HepG2 (cell line): Measurements from ENCODE around the gene NOVA2. TPM values are rescaled to one million over a fixed set of nuclear protein-coding genes. Genes with fewer than 3 reads are reported as not detected.

Source experiments
- GLMP ChIP-seq: sonication (generic); formaldehyde crosslinking; IDR thresholded peaks from 2 replicates; pipeline ENCODE4 v1.9.0; 2021; ENCODE audit warnings: missing genetic modification reagents, mild to moderate bottlenecking, borderline replicate concordance
- GZF1 ChIP-seq: sonication (generic); formaldehyde crosslinking; IDR thresholded peaks from 2 replicates; pipeline ENCODE4 v1.5.1; 2020; ENCODE audit warnings: mild to moderate bottlenecking, missing genetic modification reagents
- HOXA9 ChIP-seq: sonication (generic); formaldehyde crosslinking; IDR thresholded peaks from 2 replicates; pipeline ENCODE4 v1.8.1; 2022; ENCODE audit warnings: missing genetic modification reagents, mild to moderate bottlenecking, moderate library complexity, borderline replicate concordance
- LBX2 ChIP-seq: sonication (generic); formaldehyde crosslinking; IDR thresholded peaks from 2 replicates; pipeline ENCODE4 v1.5.0; 2020; ENCODE audit warnings: missing genetic modification reagents, mild to moderate bottlenecking, borderline replicate concordance
- MXI1 ChIP-seq: IDR thresholded peaks from 3 replicates; pipeline ENCODE4 v1.6.1; 2012; ENCODE audit warnings: low read depth, low read length, inconsistent platforms, borderline replicate concordance
- PLRG1 ChIP-seq: fragments of 450-650 bp; conservative IDR thresholded peaks from 2 replicates; pipeline ENCODE4 v1.6.1; 2016
- SKIL ChIP-seq: sonication (generic); formaldehyde crosslinking; IDR thresholded peaks from 2 replicates; pipeline ENCODE4 v1.8.0; 2022; ENCODE audit warnings: missing genetic modification reagents, mild to moderate bottlenecking, moderate library complexity, borderline replicate concordance
- SMARCC2 ChIP-seq: fragments of 450-650 bp; IDR thresholded peaks from 2 replicates; pipeline ENCODE4 v1.6.1; 2017; ENCODE audit warnings: antibody characterized with exemption, mild to moderate bottlenecking
- THAP7 ChIP-seq: sonication (generic); formaldehyde crosslinking; IDR thresholded peaks from 2 replicates; pipeline ENCODE4 v1.8.1; 2023; ENCODE audit warnings: mild to moderate bottlenecking, missing genetic modification reagents
- U2AF2 ChIP-seq: fragments of 200-400 bp; formaldehyde crosslinking; IDR thresholded peaks from 2 replicates; pipeline ENCODE4 v1.6.1; 2017; ENCODE audit warnings: low read depth, mild to moderate bottlenecking, low read length
- ZBTB21 ChIP-seq: sonication (generic); formaldehyde crosslinking; IDR thresholded peaks from 2 replicates; pipeline ENCODE4 v1.4.0; 2020; ENCODE audit warnings: missing genetic modification reagents
- ZBTB46 ChIP-seq: sonication (generic); formaldehyde crosslinking; IDR thresholded peaks from 2 replicates; pipeline ENCODE4 v1.4.0; 2020; ENCODE audit warnings: mild to moderate bottlenecking, missing genetic modification reagents, borderline replicate concordance
- ZNF281 ChIP-seq: sonication (generic); formaldehyde crosslinking; IDR thresholded peaks from 2 replicates; pipeline ENCODE4 v1.4.0; 2020; ENCODE audit warnings: missing genetic modification reagents, borderline replicate concordance
- ZNF326 ChIP-seq: sonication (generic); formaldehyde crosslinking; IDR thresholded peaks from 2 replicates; pipeline ENCODE4 v1.4.0; 2020; ENCODE audit warnings: missing genetic modification reagents, borderline replicate concordance
- ZNF333 ChIP-seq: sonication (generic); formaldehyde crosslinking; IDR thresholded peaks from 2 replicates; pipeline ENCODE4 v1.4.0; 2020; ENCODE audit warnings: mild to moderate bottlenecking, missing genetic modification reagents, borderline replicate concordance
- ZNF530 ChIP-seq: sonication (generic); formaldehyde crosslinking; IDR thresholded peaks from 2 replicates; pipeline ENCODE4 v1.5.0; 2020; ENCODE audit warnings: low read depth, mild to moderate bottlenecking, missing genetic modification reagents
- ZNF576 ChIP-seq: sonication (generic); formaldehyde crosslinking; IDR thresholded peaks from 2 replicates; pipeline ENCODE4 v1.4.0; 2020; ENCODE audit warnings: mild to moderate bottlenecking, missing genetic modification reagents
- ZNF660 ChIP-seq: sonication (generic); formaldehyde crosslinking; IDR thresholded peaks from 2 replicates; pipeline ENCODE4 v1.5.1; 2020; ENCODE audit warnings: mild to moderate bottlenecking, low read depth, missing genetic modification reagents, borderline replicate concordance
- ZNF768 ChIP-seq: sonication (generic); formaldehyde crosslinking; IDR thresholded peaks from 2 replicates; pipeline ENCODE4 v1.4.0; 2020; ENCODE audit warnings: missing genetic modification reagents
- polyA plus RNA-seq, 8 experiments: library from polyadenylated mRNA; depleted of rRNA in 3 of 8; stranded (reverse) in 7 of 8; unstranded in 1 of 8; fragments of >200 nt; fragmentation: Illumina TruSeq in 4 of 8; extraction: Trizol in 4 of 8; gene quantifications; 2 replicates each; pipeline versions ENCODE4 v1.2.1 to v1.2.3, GENCODE V29; 2011 to 2016; ENCODE audit warnings: low read depth in 4 of 8, missing spikeins in 1 of 8, mixed read lengths in 1 of 8; ENCODE audit not compliant: insufficient read depth in 1 of 8
- total RNA-seq, 5 experiments: library from RNA; depleted of rRNA; stranded (reverse); fragments of >200 nt; fragmentation: Illumina TruSeq; extraction: Trizol; gene quantifications; 2 replicates each; pipeline ENCODE4 v1.2.3, GENCODE V29; 2016; ENCODE audit warnings: low read depth in 1 of 5

NOVA2 gene
- total and polyA plus RNA-seq, 2 of the 13 experiments (the other 11 are each of a cell fraction or from before 2014, with no cell fraction given), result not detected

- TF ChIP-seq MXI1 (peak; percentile 39; the same call in 1 of the 3 replicates), ZNF530 (CRISPR knock-in tag) (no peak), ZNF768 (peak; percentile 100), THAP7 (CRISPR knock-in tag) (no peak), GLMP (CRISPR knock-in tag) (no peak), ZNF281 (CRISPR knock-in tag) (peak; percentile 67; the same call in 1 of the 2 replicates), ZNF660 (CRISPR knock-in tag) (no peak), SKIL (CRISPR knock-in tag) (no peak), ZNF333 (no peak), U2AF2 (no peak; the same call in 1 of the 2 replicates), GZF1 (no peak), HOXA9 (CRISPR knock-in tag) (no peak), SMARCC2 (no peak), ZBTB46 (CRISPR knock-in tag) (no peak), PLRG1 (no peak), ZBTB21 (CRISPR knock-in tag) (peak; percentile 85), ZNF576 (no peak), LBX2 (no peak), ZNF326 (CRISPR knock-in tag) (0 out of 2 replicates have a peak, but pooled peaks have one; percentile 20)
Measured at GRCh38 chr19:45886427-45887199, 87.1 kb downstream of the NOVA2 start (continued).
